Fibroblast of skin of right quadriceps (primary cell): Measurements from ENCODE around the gene SCNN1A.

ENCODE experiments used
- DNase-seq: peaks from one replicate; pipeline ENCODE4 v3.0.0-alpha.2; 2013

SCNN1A gene

GRCh38 chr12:6383572-6384498, 8.5 kb upstream of the SCNN1A start, which contains the start of gene LTBR:
Gene LTBR (plus strand): TSS chr12:6384162. CDS start chr12:6384359, 197 bp downstream.
- DNase-seq = peak; percentile 92

GRCh38 chr12:6382982-6383381, 7.6 kb upstream of the SCNN1A start:
- no peak for DNase-seq

GRCh38 chr12:6382371-6382770, 7.0 kb upstream of the SCNN1A start:
- DNase-seq = no peak

GRCh38 chr12:6380141-6381121, 5.1 kb upstream of the SCNN1A start:
- DNase-seq = peak; percentile 42

- no peak for DNase-seq
These were observed 3.5 kb upstream of the SCNN1A start for GRCh38 chr12:6378709-6379472.

- no peak for DNase-seq
These were observed 2.3 kb upstream of the SCNN1A start for GRCh38 chr12:6377667-6377994.

GRCh38 chr12:6376870-6377666, 1.7 kb upstream of the SCNN1A start:
- DNase-seq = no peak

- peak; percentile 61 for DNase-seq
These were observed 911 bp upstream of the SCNN1A start for GRCh38 chr12:6376079-6376869.

GRCh38 chr12:6374786-6375160, 590 bp downstream of the SCNN1A start:
- DNase-seq = no peak

- DNase-seq = no peak
These were observed 1.2 kb downstream of the SCNN1A start for GRCh38 chr12:6374028-6374785.

- no peak for DNase-seq
These were observed 2.2 kb downstream of the SCNN1A start for GRCh38 chr12:6373022-6373787.

GRCh38 chr12:6372403-6373003, 2.9 kb downstream of the SCNN1A start:
- DNase-seq = peak; percentile 95

- peak; percentile 75 for DNase-seq
These were observed 4.2 kb downstream of the SCNN1A start for GRCh38 chr12:6370994-6371754.

GRCh38 chr12:6370576-6370935, 4.8 kb downstream of the SCNN1A start:
- no peak for DNase-seq

GRCh38 chr12:6369916-6370575, 5.3 kb downstream of the SCNN1A start:
- DNase-seq = no peak

GRCh38 chr12:6368906-6369525, 6.3 kb downstream of the SCNN1A start:
- DNase-seq = no peak
